ENCODE data around the gene TBX1. TPM values are rescaled to one million over a fixed set of nuclear protein-coding genes. Genes with fewer than 3 reads are reported as not detected.

The TBX1 gene
- total RNA-seq, 1 donor from 2014 or later, result not detected

GRCh38 chr22:19782533-19782932, 22.0 kb downstream of the TBX1 start:
- Mint-ChIP-seq H3K36me3 (peaks cover 2% of the 10 kb centered on the region), H3K4me1 (peaks cover 14% of the 10 kb centered on the region), H3K9me3 (peaks cover 2% of the 10 kb centered on the region), H3K27me3 (ENCODE audit: insufficient read depth, low read depth) (peaks cover 17% of the 10 kb centered on the region), H3K4me3 (no peak overlapping the region), H3K27ac (no peak overlapping the region)
- H2AFZ ChIP-seq (replicated peaks), result no peak overlapping the region
- no peak overlapping the region for H3K4me3 ChIP-seq
- no peaks in the 10 kb centered on the region for H3K4me1 ChIP-seq
- no peak overlapping the region for H3K4me2 ChIP-seq
- TF ChIP-seq EZH2phosphoT487 (IDR thresholded peaks at IDR 0.05), result no peak
- TF ChIP-seq EZH2 (IDR thresholded peaks at IDR 0.05), result no peak
- TF ChIP-seq CTCF (IDR thresholded peaks at IDR 0.05), result no peak
- H4K20me1 ChIP-seq (ENCODE audit: low read depth), result no peaks in the 10 kb centered on the region
- H3K27ac ChIP-seq, result no peak overlapping the region
- peaks cover 15% of the 10 kb centered on the region for H3K27me3 ChIP-seq
- H3K36me3 ChIP-seq, result no peaks in the 10 kb centered on the region
- H3F3A ChIP-seq (ENCODE audit: low read depth), result no peaks in the 10 kb centered on the region
- DNase-seq (ENCODE audit: low spot score), result no peak
- H3K79me2 ChIP-seq (ENCODE audit: low read depth), result no peaks in the 10 kb centered on the region
- H3K9me3 ChIP-seq (ENCODE audit: low read depth), result no peaks in the 10 kb centered on the region
- no peak overlapping the region for H3K9ac ChIP-seq

GRCh38 chr22:19783586-19784383, 23.2 kb downstream of the TBX1 start:
- no peak overlapping the region for H3K4me3 ChIP-seq
- H3K36me3 ChIP-seq, result no peaks in the 10 kb centered on the region
- no peaks in the 10 kb centered on the region for H4K20me1 ChIP-seq (ENCODE audit: low read depth)
- peaks cover 10% of the 10 kb centered on the region for H3K27me3 ChIP-seq
- Mint-ChIP-seq H3K9me3 (peaks cover 2% of the 10 kb centered on the region), H3K4me3 (no peak overlapping the region), H3K27ac (no peak overlapping the region), H3K36me3 (peaks cover 4% of the 10 kb centered on the region), H3K4me1 (peaks cover 13% of the 10 kb centered on the region), H3K27me3 (ENCODE audit: insufficient read depth, low read depth) (peaks cover 15% of the 10 kb centered on the region)
- no peak overlapping the region for H3K27ac ChIP-seq
- no peaks in the 10 kb centered on the region for H3K9me3 ChIP-seq (ENCODE audit: low read depth)
- H3K79me2 ChIP-seq (ENCODE audit: low read depth), result no peaks in the 10 kb centered on the region
- no peak overlapping the region for H3K9ac ChIP-seq
- TF ChIP-seq EZH2phosphoT487 (IDR thresholded peaks at IDR 0.05) (no peak), CTCF (IDR thresholded peaks at IDR 0.05) (no peak)
- H2AFZ ChIP-seq (replicated peaks), result no peak overlapping the region
- no peaks in the 10 kb centered on the region for H3K4me1 ChIP-seq
- no peaks in the 10 kb centered on the region for H3F3A ChIP-seq (ENCODE audit: low read depth)
- H3K4me2 ChIP-seq, result no peak overlapping the region
- DNase-seq (ENCODE audit: low spot score), result no peak

- Mint-ChIP-seq H3K9me3 (peaks cover 2% of the 10 kb centered on the region), H3K4me1 (peaks cover 8% of the 10 kb centered on the region), H3K36me3 (peaks cover 2% of the 10 kb centered on the region), H3K27me3 (ENCODE audit: insufficient read depth, low read depth) (peaks cover 10% of the 10 kb centered on the region), H3K4me3 (no peak overlapping the region), H3K27ac (no peak overlapping the region)
- no peak for DNase-seq (ENCODE audit: low spot score)
- H4K20me1 ChIP-seq (ENCODE audit: low read depth), result no peaks in the 10 kb centered on the region
- H3K79me2 ChIP-seq (ENCODE audit: low read depth), result no peaks in the 10 kb centered on the region
- TF ChIP-seq CTCF (IDR thresholded peaks at IDR 0.05) (no peak), EZH2 (IDR thresholded peaks at IDR 0.05) (no peak), EZH2phosphoT487 (IDR thresholded peaks at IDR 0.05) (no peak)
- H3K36me3 ChIP-seq, result no peaks in the 10 kb centered on the region
- H3K4me2 ChIP-seq, result no peak overlapping the region
- H3K9ac ChIP-seq, result no peak overlapping the region
- H3K9me3 ChIP-seq (ENCODE audit: low read depth), result no peaks in the 10 kb centered on the region
- peaks cover 4% of the 10 kb centered on the region for H3K27me3 ChIP-seq
- no peaks in the 10 kb centered on the region for H3K4me1 ChIP-seq
- no peak overlapping the region for H3K4me3 ChIP-seq
- no peaks in the 10 kb centered on the region for H3F3A ChIP-seq (ENCODE audit: low read depth)
- H3K27ac ChIP-seq, result no peak overlapping the region
- H2AFZ ChIP-seq (replicated peaks), result no peak overlapping the region
Observed at GRCh38 chr22:19784384-19785175, 24.0 kb downstream of the TBX1 start.

Data from neural progenitor cell (in vitro differentiated cells).